ENCODE data around the gene HOXA6. TPM values are rescaled to one million over a fixed set of nuclear protein-coding genes. Genes with fewer than 3 reads are reported as not detected.

The HOXA6 gene
- total and polyA plus RNA-seq, 10 of the 15 experiments (the other 5 are each of a cell fraction or from before 2014, with no cell fraction given) = 0.08 TPM; not detected in 9

DNA sequence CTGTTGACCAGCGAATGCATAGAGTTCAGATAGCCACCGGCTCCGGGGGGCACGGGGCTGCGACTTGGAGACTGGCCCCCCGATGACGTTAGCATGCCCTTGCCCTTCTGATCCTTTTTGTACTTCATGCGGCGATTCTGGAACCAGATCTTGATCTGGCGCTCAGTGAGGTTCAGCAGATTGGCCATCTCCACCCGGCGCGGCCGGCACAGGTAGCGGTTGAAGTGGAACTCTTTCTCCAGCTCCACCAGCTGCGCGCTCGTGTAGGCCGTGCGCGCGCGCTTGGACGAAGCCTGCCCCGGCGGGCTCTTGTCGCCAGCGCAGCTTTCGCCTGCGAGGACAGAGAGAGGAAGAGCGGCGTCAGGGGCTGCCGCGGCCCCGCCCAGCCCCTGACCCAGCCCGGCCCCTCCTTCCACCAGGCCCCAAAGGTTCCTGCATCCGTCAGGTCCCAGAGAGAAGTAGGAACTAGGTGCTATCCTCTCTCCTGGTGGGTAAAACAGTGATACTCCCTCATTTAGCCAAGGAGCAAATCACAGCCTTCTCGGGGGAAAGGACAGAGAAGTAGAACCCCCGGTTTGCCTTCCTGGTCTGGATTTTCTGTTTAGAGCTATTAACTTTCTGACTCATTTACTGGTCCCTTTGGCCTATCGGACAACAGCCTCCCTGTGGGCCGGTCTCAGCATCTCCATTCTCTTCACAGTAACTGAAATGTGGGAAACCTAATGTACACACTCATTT is 39.0 kb downstream of the HOXA6 start:
- Histone ChIP-seq H2AFZ (ENCODE audit: control insufficient read depth, low read depth, low read length) (no peak overlapping the region), H3K9ac (ENCODE audit: control insufficient read depth, insufficient read depth, low read length) (no peak overlapping the region), H3K4me1 (ENCODE audit: control insufficient read depth, insufficient read depth, low read length) (no peaks in the 10 kb centered on the region), H3K4me3 (no peak overlapping the region), H4K20me1 (ENCODE audit: control insufficient read depth, insufficient read depth) (no peaks in the 10 kb centered on the region), H3K27me3 (replicated peaks in 1 of 2; ENCODE audit: control insufficient read depth in 2 of 2, insufficient read depth in 2 of 2, low read length in 1 of 2) (peaks cover 0 to 2% of the 10 kb centered on the region in 2 experiments; a peak in 3 of 4 replicates), H3K36me3 (ENCODE audit: control insufficient read depth in 2 of 2, insufficient read depth in 2 of 2, low read length in 1 of 2) (no peaks in the 10 kb centered on the region), H3K4me2 (ENCODE audit: control insufficient read depth, insufficient read depth) (no peak overlapping the region), H3K79me2 (ENCODE audit: control insufficient read depth, insufficient read depth, low read length) (no peaks in the 10 kb centered on the region), H3K9me3 (replicated peaks; ENCODE audit: control insufficient read depth, insufficient read depth, low read length) (no peaks in the 10 kb centered on the region; the same call in 2 of the 3 replicates), H3K27ac (ENCODE audit: control insufficient read depth, insufficient read depth) (no peak overlapping the region)
- FAIRE-seq (no peak), DNase-seq (ENCODE audit: low read depth, low spot score) (no peak), ATAC-seq (no peak)
- TF ChIP-seq ZNF207 (IDR thresholded peaks at IDR 0.05; ENCODE audit: borderline replicate concordance) (no peak), RELA (IDR thresholded peaks at IDR 0.05; ENCODE audit: borderline replicate concordance, partially characterized antibody) (no peak), ZSCAN29 (IDR thresholded peaks at IDR 0.05) (no peak), SMAD1 (IDR thresholded peaks at IDR 0.05; ENCODE audit: low read depth, partially characterized antibody) (no peak), HDGF (IDR thresholded peaks at IDR 0.05) (no peak), BCL11A (IDR thresholded peaks at IDR 0.05; ENCODE audit: low read depth, low read length) (no peak), NRF1 (conservative IDR thresholded peaks at IDR 0.05; ENCODE audit: low read depth, low read length) (no peak), KLF5 (IDR thresholded peaks at IDR 0.05; ENCODE audit: partially characterized antibody) (no peak), ZNF217 (IDR thresholded peaks at IDR 0.05) (no peak), HCFC1 (IDR thresholded peaks at IDR 0.05; ENCODE audit: low read length) (no peak), TCF12 (IDR thresholded peaks at IDR 0.05; ENCODE audit: low read depth, low read length) (no peak), CTCF (IDR thresholded peaks at IDR 0.05 in 2 of 3, conservative IDR thresholded peaks at IDR 0.05 in 1 of 3; ENCODE audit: control insufficient read depth in 2 of 3, extremely low read depth in 1 of 3, insufficient read depth in 1 of 3, low read depth in 3 of 3, low read length in 3 of 3) (no peak), RCOR1 (conservative IDR thresholded peaks at IDR 0.05; ENCODE audit: low read depth, low read length) (no peak), TARDBP (IDR thresholded peaks at IDR 0.05; ENCODE audit: borderline replicate concordance) (no peak)
- TF ChIP-seq, protein P1, sequence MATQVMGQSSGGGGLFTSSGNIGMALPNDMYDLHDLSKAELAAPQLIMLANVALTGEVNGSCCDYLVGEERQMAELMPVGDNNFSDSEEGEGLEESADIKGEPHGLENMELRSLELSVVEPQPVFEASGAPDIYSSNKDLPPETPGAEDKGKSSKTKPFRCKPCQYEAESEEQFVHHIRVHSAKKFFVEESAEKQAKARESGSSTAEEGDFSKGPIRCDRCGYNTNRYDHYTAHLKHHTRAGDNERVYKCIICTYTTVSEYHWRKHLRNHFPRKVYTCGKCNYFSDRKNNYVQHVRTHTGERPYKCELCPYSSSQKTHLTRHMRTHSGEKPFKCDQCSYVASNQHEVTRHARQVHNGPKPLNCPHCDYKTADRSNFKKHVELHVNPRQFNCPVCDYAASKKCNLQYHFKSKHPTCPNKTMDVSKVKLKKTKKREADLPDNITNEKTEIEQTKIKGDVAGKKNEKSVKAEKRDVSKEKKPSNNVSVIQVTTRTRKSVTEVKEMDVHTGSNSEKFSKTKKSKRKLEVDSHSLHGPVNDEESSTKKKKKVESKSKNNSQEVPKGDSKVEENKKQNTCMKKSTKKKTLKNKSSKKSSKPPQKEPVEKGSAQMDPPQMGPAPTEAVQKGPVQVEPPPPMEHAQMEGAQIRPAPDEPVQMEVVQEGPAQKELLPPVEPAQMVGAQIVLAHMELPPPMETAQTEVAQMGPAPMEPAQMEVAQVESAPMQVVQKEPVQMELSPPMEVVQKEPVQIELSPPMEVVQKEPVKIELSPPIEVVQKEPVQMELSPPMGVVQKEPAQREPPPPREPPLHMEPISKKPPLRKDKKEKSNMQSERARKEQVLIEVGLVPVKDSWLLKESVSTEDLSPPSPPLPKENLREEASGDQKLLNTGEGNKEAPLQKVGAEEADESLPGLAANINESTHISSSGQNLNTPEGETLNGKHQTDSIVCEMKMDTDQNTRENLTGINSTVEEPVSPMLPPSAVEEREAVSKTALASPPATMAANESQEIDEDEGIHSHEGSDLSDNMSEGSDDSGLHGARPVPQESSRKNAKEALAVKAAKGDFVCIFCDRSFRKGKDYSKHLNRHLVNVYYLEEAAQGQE (IDR thresholded peaks at IDR 0.05; ENCODE audit: low read depth, low read length) = no peak
- POLR2A ChIA-PET = no interaction called here
- no TSS peak for BruUV-seq (replicated peaks)
- SMC1A ChIA-PET (ENCODE audit: uncharacterized antibody, unreplicated experiment) = no interaction called here
- in situ Hi-C loops (cut with MboI) (no loop called here), intact Hi-C loops (cut with micrococcal nuclease; ENCODE audit: unreplicated experiment) (no loop called here)
- RAD21 ChIA-PET (ENCODE audit: unreplicated experiment) = interaction anchor here (0.8 kb wide), 1 partner anchor 421 kb away, joined by 3 read pairs; no protein-coding TSS in a partner anchor
- WGBS (ENCODE audit: insufficient coverage, insufficient replicate concordance, low lambda C conversion rate, missing lambda C conversion rate) = 91% methylated on average over 31 of the region's 41 CpGs
- CTCF ChIA-PET = interaction anchor here (0.8 kb wide), 1 partner anchor 259 kb away, joined by 3 read pairs; no protein-coding TSS in a partner anchor

Measured in GM12878 (cell line).